SK-N-MC (cell line): ENCODE measurements around the gene PAEP.

ENCODE experiments used
- EZH2 ChIP-seq: fragments of 200-600 bp; sonication (generic); IDR thresholded peaks from one replicate; pipeline ENCODE4 v1.6.1; 2017; ENCODE audit warnings: antibody characterized with exemption
- POLR2AphosphoS5 ChIP-seq: IDR thresholded peaks from 2 replicates; pipeline ENCODE4 v1.6.1; 2012; ENCODE audit warnings: mild to moderate bottlenecking, low read depth, low read length, borderline replicate concordance

DNA sequence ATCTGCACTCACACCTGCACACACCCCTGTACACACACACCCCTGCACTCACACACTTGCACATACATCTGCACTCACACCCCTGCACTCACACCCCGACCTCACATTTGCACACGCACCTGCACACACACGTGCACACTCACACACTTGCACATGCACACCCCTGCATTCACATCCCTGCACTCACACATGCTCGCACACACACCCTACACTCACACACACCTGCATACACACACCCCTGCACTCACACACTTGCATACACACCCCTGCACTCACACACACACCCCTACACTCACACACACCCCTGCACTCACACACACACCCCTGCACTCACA is 50.3 kb downstream of the PAEP start:
- no peak for TF ChIP-seq EZH2
- TF ChIP-seq POLR2AphosphoS5 = no peak
